NCI-H2171 treated with DMSO at 0.1 percent for 48 hours (cell line): ENCODE results near the gene ELMOD3.
"Not testable (repeated sequence)": the region's sequence is repeated elsewhere in the genome, so short reads cannot be mapped to it uniquely, and the experiment has no call there.

Experiments used
- DNase-seq: peaks from one replicate; lab custom pipeline; 2025; lab: John Stamatoyannopoulos, UW

The ELMOD3 gene

DNA sequence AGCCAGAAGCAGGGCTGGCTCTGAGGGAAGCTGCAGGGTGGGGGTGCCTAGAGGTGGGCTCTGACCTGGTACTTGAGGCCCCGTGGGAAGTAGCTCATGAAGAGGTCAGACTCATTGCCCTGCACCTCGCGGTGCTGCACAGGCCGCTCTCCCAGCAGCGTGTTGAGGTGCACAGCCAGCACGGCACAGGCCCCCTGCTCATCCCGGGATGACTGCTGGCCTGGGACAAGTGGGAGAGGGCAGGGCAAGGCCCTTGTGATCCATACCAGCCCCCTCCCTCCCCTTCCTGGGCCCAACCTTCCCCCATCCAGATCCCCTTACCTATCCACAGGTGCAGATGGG lies 46.9 kb downstream of the ELMOD3 start:
- DNase-seq = no peak

DNA sequence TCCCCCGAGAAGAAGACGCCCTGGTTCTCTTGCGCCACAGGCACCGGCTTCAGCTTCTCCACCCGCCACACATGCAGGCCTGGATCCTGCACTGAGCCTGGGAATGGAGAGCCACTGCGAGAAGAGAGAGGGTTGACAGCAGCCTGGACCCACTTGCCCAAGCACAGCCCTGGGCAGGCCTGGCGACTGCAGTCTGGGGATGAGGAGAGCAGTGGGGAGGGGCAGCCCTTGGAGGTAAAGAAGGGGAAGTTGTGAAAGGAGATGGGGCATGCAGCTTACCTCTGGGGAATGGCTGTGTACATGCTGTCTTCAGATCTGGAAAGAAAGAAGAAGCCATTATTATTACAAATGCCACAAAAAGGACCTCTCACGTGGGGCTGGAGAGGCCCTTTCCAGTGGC lies 47.3 kb downstream of the ELMOD3 start:
- DNase-seq = no peak

DNA sequence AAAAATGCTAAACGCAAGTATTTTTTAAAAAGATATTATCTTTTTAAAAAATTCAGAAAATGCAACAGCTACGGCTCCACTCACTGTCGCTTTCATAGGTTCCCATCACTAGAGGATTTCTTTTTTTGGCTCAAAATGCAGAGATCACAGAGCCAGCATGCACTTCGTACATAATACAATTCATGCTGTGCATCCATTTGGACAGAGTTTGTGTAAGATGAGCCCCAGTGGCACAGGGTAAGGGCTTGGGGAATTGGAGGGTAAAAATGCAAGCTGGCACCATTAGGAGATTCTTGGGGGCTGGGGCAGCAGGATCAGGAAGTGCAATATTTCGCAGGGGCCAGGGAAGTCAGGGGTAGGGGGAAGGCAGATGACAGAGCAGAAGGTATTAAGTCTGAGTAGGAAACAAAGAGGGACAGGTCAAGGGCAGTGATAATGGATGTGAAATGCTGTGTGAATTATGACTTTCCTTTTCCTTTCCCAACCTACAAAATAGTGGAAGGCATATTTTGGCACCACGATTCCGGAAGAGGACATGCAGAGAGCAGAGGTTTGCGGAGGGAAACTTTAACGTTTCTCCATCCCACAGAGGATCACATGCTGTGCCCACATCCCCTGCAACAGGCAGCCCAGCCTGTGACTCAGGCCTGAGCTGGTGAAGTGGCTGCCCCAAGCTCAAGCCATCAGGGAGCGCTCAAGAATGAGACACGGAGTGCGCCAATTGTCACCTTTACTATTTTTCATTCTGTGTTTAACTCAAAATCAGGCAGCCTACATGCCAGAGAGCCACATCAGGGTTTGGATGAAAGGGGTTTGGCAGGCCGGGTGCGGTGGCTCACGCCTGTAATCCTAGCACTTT lies 50.9 kb downstream of the ELMOD3 start:
- peak; percentile 96 for DNase-seq

DNA sequence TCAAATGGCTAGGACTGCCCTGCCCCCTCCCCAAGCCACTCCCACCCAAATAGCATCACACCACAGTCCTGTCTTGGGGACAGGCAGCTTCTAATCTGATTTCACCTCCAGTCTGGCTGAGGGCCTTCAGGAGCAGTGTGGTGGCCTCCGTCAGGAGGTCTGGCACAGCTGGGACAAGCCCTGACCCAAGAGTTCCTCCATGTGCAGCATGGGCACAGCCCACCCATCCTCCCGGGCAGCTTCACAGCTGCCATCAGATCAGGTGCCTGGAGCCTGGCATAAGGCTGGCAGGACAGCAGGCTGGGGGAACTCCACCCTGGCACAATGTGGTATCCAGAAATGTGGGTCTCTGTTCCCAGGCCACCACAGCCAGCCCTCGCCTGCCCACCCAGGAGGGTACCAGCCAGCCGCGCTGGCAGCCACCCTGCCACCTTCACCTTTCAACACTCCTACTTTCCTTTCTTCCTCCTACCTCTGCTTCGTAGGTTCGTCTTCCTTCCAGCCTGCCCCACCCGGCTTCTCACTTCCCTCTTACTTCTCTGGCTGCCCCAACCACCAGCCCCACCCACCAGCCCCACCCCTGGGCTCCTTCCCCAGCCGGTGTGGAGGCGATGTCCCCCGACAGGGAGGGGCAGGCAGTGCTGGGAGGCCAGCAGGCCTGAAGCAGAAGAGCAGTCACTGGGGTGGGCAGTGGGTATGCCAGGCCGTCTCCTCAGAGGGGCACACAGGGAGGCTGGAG lies 55.4 kb downstream of the ELMOD3 start, which contains the start of gene CAPG:
TSS of gene CAPG (minus strand) at position 522 of the 739 bp plus-strand sequence. CDS start 8,221 bp downstream, outside the sequence.
- DNase-seq = no peak

DNA sequence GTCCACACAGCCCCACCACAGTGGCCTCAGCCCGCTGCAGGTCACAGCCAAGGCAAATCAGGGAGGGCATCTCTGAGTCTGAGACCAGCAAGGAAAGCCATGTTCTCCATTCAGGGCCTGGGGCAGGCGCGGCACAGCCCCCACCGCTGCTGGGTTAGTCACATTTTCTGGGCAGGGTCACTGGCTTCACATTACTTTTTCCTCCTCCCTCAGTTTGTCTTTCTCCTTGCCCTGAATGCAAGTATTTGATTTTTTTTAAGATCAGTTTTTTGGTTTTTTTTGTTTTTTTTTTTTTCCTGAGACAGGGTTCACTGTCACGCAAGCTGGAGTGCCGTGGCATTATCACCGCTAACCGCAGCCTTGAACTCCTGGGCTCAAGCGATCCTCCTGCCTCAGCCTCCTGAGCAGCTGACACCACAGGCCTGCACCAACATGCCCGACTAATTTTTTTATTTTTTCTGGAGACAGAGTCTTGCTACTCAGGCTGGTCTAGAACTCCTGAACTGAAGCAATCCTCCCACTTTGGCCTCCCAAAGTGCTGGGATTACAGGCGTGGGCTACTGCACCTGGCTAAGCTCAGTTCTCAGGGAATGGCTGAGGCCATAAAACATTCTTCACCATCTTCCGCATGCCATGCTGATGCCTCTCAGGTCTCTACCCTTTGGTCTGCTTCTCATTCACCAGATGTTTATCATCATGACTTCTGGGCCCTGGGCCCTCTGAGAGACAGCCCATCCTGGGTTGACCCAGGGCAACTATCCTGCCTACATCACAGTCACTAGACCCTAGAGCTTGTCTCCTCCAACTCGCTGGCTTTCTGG lies 56.2 kb downstream of the ELMOD3 start:
- no peak for DNase-seq

DNA sequence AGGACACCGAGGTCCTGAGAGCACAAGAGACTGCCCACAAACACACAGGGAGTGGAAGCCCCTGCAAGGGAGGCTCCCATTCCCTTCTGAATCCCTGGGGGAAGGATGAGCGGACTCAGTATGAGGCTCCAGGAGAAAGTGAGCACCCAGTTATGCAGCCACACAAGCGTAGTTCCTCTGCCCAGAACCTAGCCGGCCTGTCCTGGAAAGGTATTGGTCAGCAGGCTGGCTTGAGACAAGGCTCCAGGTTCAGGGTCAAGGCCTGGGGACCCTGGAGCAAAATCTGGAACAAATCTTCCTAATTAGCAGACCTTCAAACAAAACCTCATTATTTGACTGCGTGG lies 56.8 kb downstream of the ELMOD3 start:
- no peak for DNase-seq

DNA sequence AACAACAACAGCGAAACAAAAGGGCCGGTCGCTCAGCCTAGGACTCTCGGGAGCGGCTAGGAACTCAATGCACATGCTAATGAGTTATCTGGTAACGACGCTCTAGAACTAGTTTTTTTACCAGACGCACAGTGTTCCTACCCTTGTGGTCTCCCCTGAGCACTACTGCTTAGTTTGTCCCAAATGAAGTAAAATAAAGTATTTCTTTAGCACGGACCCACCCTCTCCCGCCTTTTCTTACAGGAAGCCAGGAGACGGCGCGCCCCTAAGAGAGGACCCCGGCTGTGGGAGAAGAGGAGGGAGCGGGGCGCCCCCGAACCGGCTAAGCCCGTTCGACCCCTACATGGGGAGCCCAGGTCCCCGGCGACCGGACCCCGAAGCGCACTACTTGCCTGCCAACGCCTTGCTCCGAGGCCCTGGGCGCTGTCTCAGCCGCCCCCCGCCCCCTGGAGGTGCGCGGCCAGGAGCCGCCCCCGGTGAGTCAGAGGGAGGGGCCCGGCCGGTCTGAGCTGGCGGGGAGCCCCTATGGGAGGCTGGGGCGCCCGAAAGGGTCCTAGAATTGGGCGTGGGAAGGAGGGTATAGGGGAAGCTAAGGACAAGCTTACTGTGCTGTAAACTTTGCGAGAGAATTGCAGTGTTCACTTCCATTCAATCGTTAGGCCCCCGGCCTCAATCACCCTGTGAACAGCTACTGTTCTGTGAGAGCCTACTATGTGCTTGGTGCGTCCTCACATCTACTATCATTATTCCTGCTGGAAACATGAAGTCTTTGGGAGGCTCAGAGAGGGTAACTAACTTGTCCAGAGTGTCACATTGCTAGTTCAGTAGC lies 59.2 kb downstream of the ELMOD3 start:
- DNase-seq = peak; percentile 10

DNA sequence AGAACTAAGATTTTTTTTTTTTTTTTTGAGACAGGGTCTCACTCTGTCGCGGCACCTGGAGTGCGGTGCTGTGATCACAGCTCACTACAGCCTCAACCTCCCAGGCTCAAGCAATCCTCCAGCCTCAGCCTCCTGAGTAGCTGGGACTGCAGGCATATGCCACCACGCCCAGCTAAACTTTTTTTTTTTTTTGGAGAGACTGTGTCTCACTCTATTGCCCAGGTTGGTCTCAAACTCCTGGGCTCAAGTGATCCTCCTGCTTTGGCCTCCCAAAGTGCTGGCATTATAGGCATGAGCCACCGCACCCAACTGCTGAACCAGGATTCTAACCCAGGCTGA lies 59.8 kb downstream of the ELMOD3 start:
- not testable (repeated sequence) for DNase-seq

DNA sequence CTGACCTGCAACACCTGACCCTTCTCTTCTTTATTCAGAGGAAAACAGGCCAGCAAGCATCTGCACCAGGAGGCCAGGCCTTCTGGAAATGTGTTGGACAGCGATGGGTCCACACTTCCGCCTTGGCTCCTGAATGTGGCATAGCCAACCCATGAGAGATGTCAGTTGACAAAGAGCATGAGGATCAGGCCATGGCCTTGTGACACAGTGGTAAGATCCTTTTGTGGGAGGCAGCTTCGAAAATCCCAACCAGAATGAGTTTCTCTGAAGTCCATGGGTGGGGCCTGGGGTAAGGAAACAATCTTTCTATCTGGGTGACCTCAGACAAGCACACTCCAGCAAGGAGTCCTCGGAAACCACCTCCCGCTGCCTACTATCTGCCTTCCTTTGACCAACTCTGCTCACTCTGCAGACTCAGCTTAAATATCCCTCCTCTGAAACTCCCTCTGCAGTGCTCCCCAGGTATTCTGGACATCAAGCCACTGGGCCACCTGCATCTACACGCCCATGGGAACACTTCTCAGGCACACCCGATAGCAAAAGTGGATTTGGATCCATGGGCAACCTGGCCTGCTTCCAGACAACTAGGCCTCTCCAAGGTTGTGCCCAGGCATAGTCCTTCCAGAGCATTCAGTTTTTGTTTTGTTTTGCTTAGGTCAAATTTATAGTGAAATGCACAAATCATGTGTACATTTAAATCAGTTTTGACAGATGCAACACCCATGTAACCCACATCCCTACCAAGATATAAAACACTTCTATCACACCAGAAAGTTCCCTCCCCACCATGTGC lies 60.4 kb downstream of the ELMOD3 start:
- DNase-seq = no peak

DNA sequence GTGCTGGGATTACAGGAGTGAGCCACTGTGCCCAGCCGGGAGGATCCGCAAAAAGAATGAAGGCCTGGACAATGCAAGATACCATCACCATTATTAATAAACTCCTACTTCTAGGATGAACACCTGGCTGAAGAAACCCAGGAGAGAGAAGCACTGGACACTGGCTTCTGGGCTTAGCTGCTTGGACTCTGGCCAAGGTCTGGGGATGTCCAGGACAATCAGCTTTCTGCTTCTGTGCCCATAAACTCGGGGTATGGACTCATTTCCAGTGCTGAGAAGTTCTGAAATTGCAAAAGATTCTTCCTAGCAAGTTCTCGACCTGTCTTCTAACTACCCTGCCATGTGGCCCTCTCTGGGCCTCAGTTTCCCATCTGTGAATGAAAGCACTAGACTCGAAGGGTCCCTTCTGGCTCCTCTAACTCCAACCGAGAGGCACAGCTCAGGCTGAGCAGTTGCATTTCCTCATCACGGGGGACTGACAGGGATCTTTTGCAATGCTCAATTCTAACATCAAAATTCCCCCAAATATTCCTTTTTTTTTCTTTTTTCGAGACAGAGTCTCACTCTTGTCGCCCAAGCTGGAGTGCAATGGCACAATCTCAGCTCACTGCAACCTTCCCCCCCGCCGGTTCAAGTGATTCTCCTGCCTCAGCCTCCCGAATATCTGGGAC lies 61.5 kb downstream of the ELMOD3 start:
- DNase-seq = no peak

DNA sequence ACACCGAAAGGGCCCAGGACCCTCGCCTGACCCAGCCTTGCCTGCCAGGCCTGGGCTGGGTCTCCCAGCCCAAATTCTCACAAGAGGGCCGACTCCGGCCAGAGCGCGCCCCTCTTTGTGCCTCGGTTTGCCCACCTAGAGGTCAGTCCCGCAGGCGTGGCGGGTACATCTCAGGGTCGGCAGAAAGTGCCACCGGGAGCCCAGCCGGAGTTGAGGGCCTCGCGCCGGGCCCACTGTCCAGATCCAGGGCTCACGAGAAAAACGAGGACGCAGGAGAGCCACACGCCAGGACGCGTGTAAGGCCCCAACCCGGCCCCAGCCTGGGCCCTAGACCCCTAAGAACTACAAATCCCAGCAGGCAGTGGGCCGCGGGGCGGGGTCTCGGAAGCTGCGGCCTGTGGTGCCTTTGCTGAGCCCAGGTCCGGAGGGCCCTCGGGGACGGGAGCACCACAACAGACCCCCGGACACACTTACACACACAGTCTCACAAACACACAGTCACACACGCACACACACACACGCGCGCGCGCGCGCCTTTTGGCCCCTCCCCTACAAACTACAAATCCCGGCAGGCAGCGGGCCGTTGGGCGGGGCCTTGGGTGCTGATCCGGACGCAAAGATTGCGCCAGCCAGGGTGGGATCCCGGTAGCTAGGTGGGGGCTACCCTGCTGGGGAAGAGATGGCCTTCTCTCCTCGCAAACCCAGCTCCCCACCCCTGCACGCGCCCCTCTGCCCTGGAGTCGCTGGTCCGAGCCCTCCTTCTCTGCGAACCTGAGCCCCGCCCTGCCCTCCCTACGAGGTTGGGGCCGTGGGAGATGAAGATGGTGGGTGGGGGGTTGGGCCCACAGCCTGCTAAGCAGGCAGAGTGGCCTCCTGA lies 63.8 kb downstream of the ELMOD3 start, which contains the start of gene SH2D6:
TSS of gene SH2D6 (plus strand) at position 583 of the 877 bp plus-strand sequence. CDS start 10,752 bp downstream, outside the sequence.
- DNase-seq = peak; percentile 88

DNA sequence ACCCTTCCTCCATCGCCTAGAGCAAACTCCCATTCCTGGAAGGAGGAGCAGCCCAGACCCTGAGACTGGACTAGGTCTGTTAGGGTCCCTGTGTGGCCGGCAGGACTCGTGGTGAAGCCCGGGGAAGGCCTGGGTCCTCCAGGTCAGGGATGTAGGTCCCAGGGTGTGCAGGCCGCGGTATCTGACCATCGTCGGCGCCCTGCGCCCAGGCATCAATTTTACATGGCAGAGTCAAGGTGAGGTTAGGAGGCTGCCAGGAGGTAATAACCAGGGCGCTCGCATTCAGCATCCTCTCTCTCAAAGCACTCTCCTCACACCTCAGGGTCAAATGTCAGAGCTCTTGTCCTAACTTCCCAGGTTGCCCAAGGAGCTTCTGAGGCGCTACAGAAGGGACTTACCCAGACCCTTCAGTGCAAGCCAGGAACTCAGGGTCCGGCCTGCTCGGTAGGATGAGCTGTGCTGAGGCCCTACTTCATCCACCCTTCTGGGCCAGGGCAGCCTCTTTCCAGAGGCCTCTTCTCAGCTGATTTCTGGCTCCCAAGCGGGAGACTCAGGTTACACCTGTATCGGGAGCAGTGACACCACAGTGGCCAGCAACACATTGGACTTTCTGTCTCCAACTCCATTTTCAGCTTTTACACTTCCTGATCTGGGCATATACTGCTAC lies 64.6 kb downstream of the ELMOD3 start:
- no peak for DNase-seq

DNA sequence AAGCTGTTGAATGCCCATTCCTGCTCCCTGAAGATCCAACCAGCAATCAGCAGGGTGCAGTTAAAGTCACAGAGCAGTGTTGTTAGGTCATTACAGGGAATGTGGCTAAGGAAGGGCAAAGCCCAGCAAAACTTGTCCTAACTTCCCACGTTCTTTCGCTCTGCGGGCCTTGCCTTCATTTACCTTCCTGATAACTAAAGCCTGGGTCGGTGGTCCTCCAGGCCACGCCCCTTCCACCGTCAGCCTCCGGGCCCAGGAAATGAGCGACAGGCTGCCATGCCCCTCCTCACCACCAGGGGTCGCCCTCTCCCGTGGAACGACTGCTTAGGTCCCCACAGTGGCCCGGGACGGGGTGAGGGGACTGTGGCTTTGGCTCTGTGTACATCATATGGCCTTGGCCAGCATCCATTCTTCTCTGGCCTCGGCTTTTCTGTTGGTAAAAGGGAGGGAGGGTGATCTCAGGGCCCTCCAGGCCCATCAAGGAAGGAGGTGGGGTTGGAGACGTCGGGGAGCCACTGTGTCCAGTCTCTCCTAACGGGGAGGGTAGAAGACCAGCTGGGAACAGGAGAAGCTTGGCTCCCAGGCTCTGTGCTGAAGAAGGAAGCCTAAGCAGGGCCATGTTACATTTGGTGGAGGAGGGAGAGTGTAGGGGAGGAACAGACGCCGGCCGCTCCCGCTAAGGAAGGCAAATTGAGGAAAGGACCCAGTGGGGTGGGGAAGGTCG lies 66.1 kb downstream of the ELMOD3 start:
- DNase-seq = peak; percentile 64

DNA sequence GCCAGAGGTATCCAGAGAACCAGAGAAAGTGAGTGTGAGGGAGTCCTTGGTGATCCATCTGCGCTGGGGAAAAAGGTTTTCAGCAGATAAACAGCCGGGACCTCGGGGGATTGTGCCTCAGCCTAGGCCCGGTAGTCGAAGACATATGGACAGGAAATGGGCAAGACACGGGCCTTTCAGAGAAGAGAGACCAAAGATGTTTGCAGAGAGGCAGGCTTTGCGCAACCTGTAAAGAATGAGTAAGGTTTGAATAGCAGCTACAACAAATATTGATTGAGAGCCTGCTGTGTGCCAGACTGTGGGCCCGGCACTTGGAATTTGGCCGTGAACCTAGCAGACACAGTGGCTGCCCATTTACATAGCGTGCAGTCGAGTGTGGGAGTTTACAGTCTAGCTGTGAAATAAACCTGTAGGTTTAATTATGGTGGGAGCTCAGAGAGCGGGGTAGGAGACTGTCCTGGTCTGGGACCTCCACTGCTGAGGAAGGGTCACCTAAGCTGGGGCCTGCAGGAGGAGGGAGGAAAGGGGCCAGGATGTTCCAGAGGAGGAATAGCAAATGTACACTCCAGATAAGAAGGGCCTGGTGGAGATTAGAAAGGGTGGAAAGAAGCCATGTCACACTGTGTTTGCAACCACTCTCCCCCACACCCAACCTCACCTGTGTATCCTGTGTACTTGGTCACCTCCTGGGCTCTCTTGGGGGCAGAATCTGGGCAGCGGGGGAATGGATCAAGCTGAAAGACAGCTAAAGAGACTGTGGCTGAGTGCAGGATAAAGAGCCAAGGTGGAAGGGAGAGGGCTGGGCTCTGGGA lies 66.9 kb downstream of the ELMOD3 start:
- no peak for DNase-seq

DNA sequence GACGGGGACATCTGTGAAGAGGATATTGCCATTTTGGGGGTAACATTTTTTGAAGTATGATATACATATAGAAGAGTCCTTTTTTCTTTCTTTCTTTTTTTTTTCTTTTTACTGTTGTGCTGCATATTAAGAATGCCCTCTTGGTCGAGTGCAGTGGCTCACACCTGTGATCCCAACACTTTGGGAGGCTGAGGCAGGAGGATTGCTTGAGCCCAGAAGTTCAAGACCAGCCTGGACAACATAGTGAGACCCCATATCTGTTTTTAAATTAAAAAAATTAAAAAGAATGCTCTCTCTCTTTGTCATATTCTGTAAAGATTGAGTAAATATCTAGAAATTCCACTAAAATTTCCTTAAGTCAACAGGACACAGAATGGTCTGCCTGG lies 67.5 kb downstream of the ELMOD3 start:
- no peak for DNase-seq

DNA sequence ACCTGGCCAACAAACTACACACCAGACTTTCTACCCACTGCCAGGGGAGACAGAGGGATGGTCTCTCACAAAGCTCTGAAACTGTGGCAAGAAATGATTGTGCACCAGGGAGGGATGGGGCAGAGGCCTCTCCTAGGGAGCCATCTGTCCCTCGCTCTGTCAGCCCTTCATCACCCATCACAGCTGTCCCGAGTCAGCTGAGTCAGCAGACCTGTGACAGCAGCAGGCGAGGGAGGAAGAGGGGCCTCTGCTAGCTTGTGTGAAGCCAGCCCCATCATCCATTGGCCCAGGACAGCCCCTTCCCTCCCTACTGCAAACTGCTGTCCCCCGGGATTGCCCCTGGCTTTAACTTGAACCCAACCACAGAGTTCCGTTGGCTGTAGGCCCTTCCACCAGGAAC lies 69.0 kb downstream of the ELMOD3 start:
- DNase-seq = peak; percentile 82

DNA sequence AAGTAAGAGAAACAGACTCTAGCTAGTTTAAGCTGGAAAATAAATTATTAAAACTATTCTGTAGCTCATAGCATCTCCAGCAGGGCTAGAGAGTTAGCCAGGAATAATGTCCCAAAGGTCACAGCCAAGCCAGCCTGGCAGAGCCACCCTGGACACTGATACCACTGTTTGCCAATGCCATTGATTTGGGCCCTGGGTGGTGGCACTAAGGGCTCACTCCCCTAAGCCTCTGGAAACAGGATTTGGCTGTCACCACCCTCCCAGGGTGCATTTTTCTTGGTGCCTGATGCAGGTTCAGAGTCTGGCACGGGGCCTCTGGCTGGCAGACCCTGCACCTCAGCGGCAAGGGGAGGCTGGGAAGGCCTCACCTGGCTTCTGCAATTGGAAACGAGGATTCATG lies 71.0 kb downstream of the ELMOD3 start:
- DNase-seq = no peak
